C4-2B (cell line): ENCODE measurements around the gene RNU6-1.

ENCODE experiments used
- H3K27ac ChIP-seq: fragments of 450-650 bp; 2 replicates; pipeline ENCODE4 v1.5.1; 2017
- CTCF ChIP-seq: fragments of 450-650 bp; conservative IDR thresholded peaks from 2 replicates; pipeline ENCODE4 v1.5.1; 2017; ENCODE audit warnings: mild to moderate bottlenecking
- ZFX ChIP-seq: fragments of 450-650 bp; IDR thresholded peaks from 2 replicates; pipeline ENCODE4 v1.6.1; 2017

RNU6-1 gene

GRCh38 chr15:67826717-67827561 is 12.9 kb downstream of the RNU6-1 start:
- H3K27ac ChIP-seq = no peak overlapping the region
- TF ChIP-seq ZFX (no peak), CTCF (no peak)

- no peak overlapping the region for H3K27ac ChIP-seq
- no peak for TF ChIP-seq CTCF
Measured at GRCh38 chr15:67825881-67826716, 13.7 kb downstream of the RNU6-1 start.

GRCh38 chr15:67824976-67825880 is 14.6 kb downstream of the RNU6-1 start, which contains the start of gene SKOR1:
TSS of gene SKOR1 (plus strand) at chr15:67825509. CDS start at chr15:67825603, 94 bp downstream.
- H3K27ac ChIP-seq = no peak within 1 kb of the TSS
- TF ChIP-seq ZFX (no peak), CTCF (no peak)

- no peak overlapping the region for H3K27ac ChIP-seq
- TF ChIP-seq CTCF (no peak), ZFX (no peak)
Measured at GRCh38 chr15:67824197-67824968, 15.5 kb downstream of the RNU6-1 start.

GRCh38 chr15:67823314-67824196 is 16.3 kb downstream of the RNU6-1 start:
- TF ChIP-seq ZFX (no peak), CTCF (no peak)
- no peak overlapping the region for H3K27ac ChIP-seq
